ENCODE data around the gene LOXHD1.

GRCh38 chr18:46566111-46566510 is 90.9 kb downstream of the LOXHD1 start:
- no peak for TF ChIP-seq CTCF (tag by site-specific recombination; IDR thresholded peaks at IDR 0.05)
- no peak for TF ChIP-seq YY1 (tag by site-specific recombination; IDR thresholded peaks at IDR 0.05)
- TF ChIP-seq ZNF214 (tag by site-specific recombination; IDR thresholded peaks at IDR 0.05; ENCODE audit: borderline replicate concordance), result no peak
- no peak for TF ChIP-seq ZNF366 (tag by site-specific recombination; conservative IDR thresholded peaks at IDR 0.05)
- no peak for TF ChIP-seq ZNF274 (IDR thresholded peaks at IDR 0.05; ENCODE audit: low read length)
- no peak for TF ChIP-seq ZNF274 (tag by site-specific recombination; IDR thresholded peaks at IDR 0.05; ENCODE audit: borderline replicate concordance)
- no peak for TF ChIP-seq ZNF549 (tag by site-specific recombination; IDR thresholded peaks at IDR 0.05)
- no peak for TF ChIP-seq YY2 (tag by site-specific recombination; IDR thresholded peaks at IDR 0.05)
- TF ChIP-seq ZSCAN4 (tag by site-specific recombination; IDR thresholded peaks at IDR 0.05), result no peak
- no peak for TF ChIP-seq HOXA7 (CRISPR knock-in tag; IDR thresholded peaks at IDR 0.05; ENCODE audit: borderline replicate concordance)
- no peak for TF ChIP-seq TSHZ1 (tag by site-specific recombination; IDR thresholded peaks at IDR 0.05; ENCODE audit: borderline replicate concordance)
- no peak for TF ChIP-seq ZNF26 (tag by site-specific recombination; IDR thresholded peaks at IDR 0.05)

All from HEK293 (cell line).